GM19193 (cell line): ENCODE measurements around the gene DEPP1.

Source experiments
- POLR2A ChIP-seq: IDR thresholded peaks from 4 replicates; pipeline ENCODE4 v1.6.1; 2011; ENCODE audit not compliant: insufficient read depth, insufficient read length; ENCODE audit errors: extremely low read depth

DEPP1 gene

GRCh38 chr10:44931621-44932516 lies 46.7 kb downstream of the DEPP1 start:
- no peak for TF ChIP-seq POLR2A

GRCh38 chr10:44930904-44931620 lies 47.5 kb downstream of the DEPP1 start:
- TF ChIP-seq POLR2A = no peak

- no peak for TF ChIP-seq POLR2A
Observed at GRCh38 chr10:44929356-44930255, 49.0 kb downstream of the DEPP1 start.

- no peak for TF ChIP-seq POLR2A
Observed at GRCh38 chr10:44928462-44928861, 50.1 kb downstream of the DEPP1 start.

- no peak for TF ChIP-seq POLR2A
Observed at GRCh38 chr10:44927352-44927751, 51.3 kb downstream of the DEPP1 start.

- no peak for TF ChIP-seq POLR2A
Observed at GRCh38 chr10:44926751-44927351, 51.8 kb downstream of the DEPP1 start.
